Keratinocyte (primary cell): ENCODE results near the gene NME5. TPM values are rescaled to one million over a fixed set of nuclear protein-coding genes. Genes with fewer than 3 reads are reported as not detected.

Source experiments
- DNase-seq: peaks from one replicate; pipeline ENCODE4 v3.0.0-alpha.2; 2011; ENCODE audit warnings: low read depth, missing footprints, low spot score
- FAIRE-seq: peaks from 2 replicates; lab custom pipeline; 2011; peaks lifted over from hg19 to GRCh38; lab: Jason Lieb, UNC
- H2AFZ ChIP-seq: 2 replicates; pipeline ENCODE4 v1.6.0; 2012; ENCODE audit warnings: low read length, control low read depth, inconsistent platforms; ENCODE audit not compliant: control insufficient read depth
- H3K27ac ChIP-seq: 2 replicates; pipeline ENCODE4 v1.5.1; 2011; ENCODE audit warnings: low read length; ENCODE audit not compliant: control insufficient read depth, insufficient read depth
- H3K27me3 ChIP-seq: 3 replicates; pipeline ENCODE4 v1.6.0; 2011; ENCODE audit warnings: low read length; ENCODE audit not compliant: control insufficient read depth, insufficient read depth; ENCODE audit errors: extremely low read depth
- H3K36me3 ChIP-seq, 2 experiments: 2 replicates in 1 of 2; 3 replicates in 1 of 2; pipeline ENCODE4 v1.5.1; 2011; ENCODE audit warnings: low read length in 2 of 2, mild to moderate bottlenecking in 1 of 2; ENCODE audit not compliant: control insufficient read depth in 2 of 2, insufficient read depth in 2 of 2; ENCODE audit errors: extremely low read depth in 1 of 2
- H3K4me1 ChIP-seq: 3 replicates; pipeline ENCODE4 v1.5.1; 2011; ENCODE audit warnings: low read length; ENCODE audit not compliant: control insufficient read depth, insufficient read depth; ENCODE audit errors: extremely low read depth
- H3K4me2 ChIP-seq: 3 replicates; pipeline ENCODE4 v1.6.0; 2011; ENCODE audit warnings: low read depth, low read length; ENCODE audit not compliant: control insufficient read depth, insufficient read depth; ENCODE audit errors: extremely low read depth
- H3K4me3 ChIP-seq, 3 experiments: fragments of 200-600 bp in 1 of 3; sonication (generic) in 1 of 3; 2 replicates in 2 of 3; 3 replicates in 1 of 3; pipeline ENCODE4 v1.5.1; 2011 to 2016; ENCODE audit warnings: low read length in 3 of 3, mild to moderate bottlenecking in 3 of 3, control low read depth in 2 of 3, inconsistent platforms in 1 of 3, low read depth in 1 of 3, mixed read lengths in 1 of 3, mixed run types in 1 of 3, moderate library complexity in 1 of 3; ENCODE audit not compliant: control insufficient read depth in 2 of 3, insufficient read depth in 2 of 3; ENCODE audit errors: extremely low read depth in 1 of 3
- H3K79me2 ChIP-seq: 2 replicates; pipeline ENCODE4 v1.6.0; 2012; ENCODE audit warnings: low read length; ENCODE audit not compliant: control insufficient read depth, insufficient read depth
- H3K9ac ChIP-seq: 3 replicates; pipeline ENCODE4 v1.6.0; 2011; ENCODE audit warnings: low read length; ENCODE audit not compliant: control insufficient read depth, insufficient read depth; ENCODE audit errors: extremely low read depth
- H3K9me1 ChIP-seq: 3 replicates; pipeline ENCODE4 v1.6.0; 2011; ENCODE audit warnings: low read length; ENCODE audit not compliant: control insufficient read depth, insufficient read depth; ENCODE audit errors: extremely low read depth
- H3K9me3 ChIP-seq: 2 replicates; pipeline ENCODE4 v1.5.1; 2012; ENCODE audit warnings: low read depth, low read length; ENCODE audit not compliant: control insufficient read depth
- H4K20me1 ChIP-seq: 3 replicates; pipeline ENCODE4 v1.6.0; 2011; ENCODE audit warnings: low read length; ENCODE audit not compliant: control insufficient read depth, insufficient read depth; ENCODE audit errors: extremely low read depth
- EZH2 ChIP-seq: IDR thresholded peaks from one replicate; pipeline ENCODE4 v1.6.1; 2012; ENCODE audit warnings: inconsistent platforms, mild to moderate bottlenecking, low read length, moderate library complexity
- dilution Hi-C: fragments of 300-500 bp; cut with MboI; formaldehyde crosslinking; loops from one replicate; pipeline ENCODE4 v1.7.0; 2020; ENCODE audit warnings: low sequenced_read_pairs; ENCODE audit not compliant: extremely low pct_ligation_motif_present
- polyA plus RNA-seq, 5 experiments: library from polyadenylated mRNA; depleted of rRNA in 3 of 5; stranded (reverse) in 3 of 5; stranded (forward) in 1 of 5; unstranded in 1 of 5; fragments of >200 nt; gene quantifications; 1 replicate in 1 of 5; 2 replicates in 3 of 5; 3 replicates in 1 of 5; pipeline versions ENCODE4 v1.2.1 to v1.2.3, GENCODE V29; 2011 to 2012; ENCODE audit warnings: missing spikeins in 2 of 5, low read depth in 1 of 5, low replicate concordance in 1 of 5
- TF ChIP-seq, protein P1 (sequence below), 3 experiments: IDR thresholded peaks in 1 of 3; conservative IDR thresholded peaks in 1 of 3; optimal IDR thresholded peaks in 1 of 3; 2 replicates in 2 of 3; 3 replicates in 1 of 3; pipeline versions ENCODE3 to v1.5.1; 2011; ENCODE audit warnings: low read length in 3 of 3, mild to moderate bottlenecking in 3 of 3, moderate library complexity in 2 of 3, control low read depth in 1 of 3, inconsistent platforms in 1 of 3; ENCODE audit not compliant: insufficient read depth in 2 of 3; ENCODE audit errors: extremely low read depth in 1 of 3

Gene NME5
- polyA plus RNA-seq, 1 donor (not counting 4 experiments of a cell fraction or from before 2014, with no cell fraction given) = 0.13 TPM

DNA sequence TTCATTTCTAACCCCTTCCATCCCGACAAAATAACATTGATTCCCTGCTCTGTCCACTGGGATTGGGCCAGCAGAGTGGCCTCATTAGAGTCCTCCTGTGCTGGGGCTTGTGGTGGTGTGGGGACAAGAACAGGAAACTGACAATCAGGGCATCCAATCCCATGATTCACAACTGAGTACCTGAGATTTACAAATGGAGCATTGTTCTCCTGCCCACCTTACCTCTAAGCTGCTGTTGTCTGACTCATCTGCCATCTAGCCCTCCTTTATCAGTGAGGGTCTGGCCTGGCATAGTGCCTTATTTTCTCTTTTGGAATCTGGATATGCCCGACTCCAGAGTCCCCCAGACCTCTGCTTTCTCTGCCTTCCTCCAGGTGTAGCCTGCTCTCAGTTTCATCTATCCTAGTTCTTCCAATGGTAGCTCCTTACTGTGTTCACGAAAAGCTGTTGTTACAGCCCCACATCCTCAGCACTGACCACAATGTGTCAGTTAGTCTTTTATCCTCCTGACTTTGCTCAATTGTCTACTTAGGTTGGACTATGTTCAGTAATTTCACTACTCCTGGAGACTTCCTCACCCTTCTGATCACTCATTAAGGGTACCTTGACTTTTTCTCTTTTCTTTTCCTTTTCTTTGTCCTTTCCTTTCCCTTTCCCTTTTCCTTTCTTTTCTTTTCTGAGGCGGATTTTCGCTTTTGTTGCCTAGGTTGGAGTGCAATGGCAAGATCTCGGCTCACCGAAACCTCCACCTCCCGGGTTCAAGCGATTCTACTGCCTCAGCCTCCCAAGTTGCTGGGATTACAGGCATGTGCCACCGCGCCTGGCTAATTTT lies 42.0 kb downstream of the NME5 start:
- Histone ChIP-seq H4K20me1 (no peaks in the 10 kb centered on the region), H3K79me2 (no peaks in the 10 kb centered on the region), H3K36me3 (no peaks in the 10 kb centered on the region), H2AFZ (peak overlapping the region; percentile 49), H3K27ac (no peak overlapping the region), H3K27me3 (no peaks in the 10 kb centered on the region), H3K9me1 (no peaks in the 10 kb centered on the region), H3K4me1 (peaks cover 11% of the 10 kb centered on the region), H3K9ac (no peak overlapping the region), H3K4me3 (no peak overlapping the region), H3K4me2 (peak overlapping the region; percentile 6), H3K9me3 (no peaks in the 10 kb centered on the region)
- TF ChIP-seq EZH2 = no peak
- TF ChIP-seq, protein P1, sequence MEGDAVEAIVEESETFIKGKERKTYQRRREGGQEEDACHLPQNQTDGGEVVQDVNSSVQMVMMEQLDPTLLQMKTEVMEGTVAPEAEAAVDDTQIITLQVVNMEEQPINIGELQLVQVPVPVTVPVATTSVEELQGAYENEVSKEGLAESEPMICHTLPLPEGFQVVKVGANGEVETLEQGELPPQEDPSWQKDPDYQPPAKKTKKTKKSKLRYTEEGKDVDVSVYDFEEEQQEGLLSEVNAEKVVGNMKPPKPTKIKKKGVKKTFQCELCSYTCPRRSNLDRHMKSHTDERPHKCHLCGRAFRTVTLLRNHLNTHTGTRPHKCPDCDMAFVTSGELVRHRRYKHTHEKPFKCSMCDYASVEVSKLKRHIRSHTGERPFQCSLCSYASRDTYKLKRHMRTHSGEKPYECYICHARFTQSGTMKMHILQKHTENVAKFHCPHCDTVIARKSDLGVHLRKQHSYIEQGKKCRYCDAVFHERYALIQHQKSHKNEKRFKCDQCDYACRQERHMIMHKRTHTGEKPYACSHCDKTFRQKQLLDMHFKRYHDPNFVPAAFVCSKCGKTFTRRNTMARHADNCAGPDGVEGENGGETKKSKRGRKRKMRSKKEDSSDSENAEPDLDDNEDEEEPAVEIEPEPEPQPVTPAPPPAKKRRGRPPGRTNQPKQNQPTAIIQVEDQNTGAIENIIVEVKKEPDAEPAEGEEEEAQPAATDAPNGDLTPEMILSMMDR (optimal IDR thresholded peaks at IDR 0.05 in 1 of 3, IDR thresholded peaks at IDR 0.05 in 1 of 3, conservative IDR thresholded peaks at IDR 0.05 in 1 of 3; ENCODE audit: extremely low read depth in 1 of 3, insufficient read depth in 2 of 3, low read length in 3 of 3) = no peak
- FAIRE-seq (peak; percentile 87), DNase-seq (no peak)
- dilution Hi-C loops = no loop called here

DNA sequence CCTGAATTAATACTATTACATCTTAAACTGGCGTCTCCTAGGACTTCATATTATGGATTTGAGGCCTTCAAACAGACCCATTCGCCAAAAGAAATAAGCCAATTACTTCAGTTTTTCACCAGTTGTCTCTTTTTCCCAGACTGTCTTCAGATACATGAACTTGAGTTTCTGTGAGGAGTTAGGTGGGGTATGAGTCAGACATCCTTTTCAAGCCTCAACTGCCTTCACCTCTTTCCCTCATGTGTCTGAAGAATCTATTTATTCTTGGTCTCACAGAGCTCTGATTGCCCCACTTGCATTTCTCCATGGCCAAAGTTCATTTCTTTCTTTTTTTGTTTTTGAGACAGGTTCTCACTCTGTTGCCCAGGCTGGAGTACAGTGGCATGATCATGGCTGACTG lies 42.9 kb downstream of the NME5 start:
- no peak overlapping the region for H3K4me2 ChIP-seq
- no peak overlapping the region for H2AFZ ChIP-seq
- H3K4me3 ChIP-seq = no peak overlapping the region
- H4K20me1 ChIP-seq = no peaks in the 10 kb centered on the region
- H3K27ac ChIP-seq = no peak overlapping the region
- no peaks in the 10 kb centered on the region for H3K27me3 ChIP-seq
- H3K4me1 ChIP-seq = peaks cover 11% of the 10 kb centered on the region
- H3K9me1 ChIP-seq = no peaks in the 10 kb centered on the region
- TF ChIP-seq, protein P1 (optimal IDR thresholded peaks at IDR 0.05 in 1 of 3, IDR thresholded peaks at IDR 0.05 in 1 of 3, conservative IDR thresholded peaks at IDR 0.05 in 1 of 3; ENCODE audit: extremely low read depth in 1 of 3, insufficient read depth in 2 of 3, low read length in 3 of 3) = no peak
- no peak for TF ChIP-seq EZH2
- FAIRE-seq (no peak), DNase-seq (no peak)
- H3K9me3 ChIP-seq = no peaks in the 10 kb centered on the region
- H3K36me3 ChIP-seq = no peaks in the 10 kb centered on the region
- no peaks in the 10 kb centered on the region for H3K79me2 ChIP-seq
- dilution Hi-C loops = no loop called here
- H3K9ac ChIP-seq = no peak overlapping the region
